Adipocyte (in vitro differentiated cells): ENCODE measurements around the gene SARDH.

ENCODE experiments used
- DNase-seq: peaks from one replicate; pipeline ENCODE4 v3.0.0-alpha.2; 2015; ENCODE audit warnings: low read depth
- H3K27me3 ChIP-seq: replicated peaks from 2 replicates; pipeline ENCODE4 v1.7.0; 2013; ENCODE audit warnings: mild to moderate bottlenecking, low read length, moderate library complexity; ENCODE audit not compliant: control insufficient read depth, insufficient read depth
- H3K36me3 ChIP-seq: 2 replicates; pipeline ENCODE4 v1.7.0; 2013; ENCODE audit warnings: low read length, mild to moderate bottlenecking, moderate library complexity; ENCODE audit not compliant: control insufficient read depth, insufficient read depth, severe bottlenecking
- H3K4me1 ChIP-seq: 2 replicates; pipeline ENCODE4 v1.7.0; 2013; ENCODE audit warnings: mild to moderate bottlenecking, low read length, moderate library complexity; ENCODE audit not compliant: control insufficient read depth, insufficient read depth
- H3K4me3 ChIP-seq: 2 replicates; pipeline ENCODE4 v1.7.0; 2013; ENCODE audit warnings: mild to moderate bottlenecking, low read length, moderate library complexity
- H3K9ac ChIP-seq: 2 replicates; pipeline ENCODE4 v1.7.0; 2013; ENCODE audit warnings: mild to moderate bottlenecking, low read length, moderate library complexity
- H3K9me3 ChIP-seq: 2 replicates; pipeline ENCODE4 v1.7.0; 2013; ENCODE audit warnings: mild to moderate bottlenecking, low read length, moderate library complexity; ENCODE audit not compliant: control insufficient read depth

Gene SARDH

GRCh38 chr9:133714606-133715294 lies 23.4 kb downstream of the SARDH start:
- Histone ChIP-seq H3K36me3 (no peaks in the 10 kb centered on the region), H3K4me1 (peaks cover 28% of the 10 kb centered on the region), H3K9me3 (no peaks in the 10 kb centered on the region), H3K27me3 (no peaks in the 10 kb centered on the region), H3K9ac (peak overlapping the region; percentile 59), H3K4me3 (peak overlapping the region; percentile 24)
- peak; percentile 25 for DNase-seq

GRCh38 chr9:133713960-133714495 lies 24.1 kb downstream of the SARDH start:
- no peaks in the 10 kb centered on the region for H3K9me3 ChIP-seq
- no peak for DNase-seq
- H3K4me1 ChIP-seq, result peaks cover 28% of the 10 kb centered on the region
- H3K36me3 ChIP-seq, result no peaks in the 10 kb centered on the region
- H3K27me3 ChIP-seq, result no peaks in the 10 kb centered on the region
- no peak overlapping the region for H3K9ac ChIP-seq
- H3K4me3 ChIP-seq, result no peak overlapping the region

GRCh38 chr9:133713150-133713959 lies 24.8 kb downstream of the SARDH start:
- Histone ChIP-seq H3K4me3 (no peak overlapping the region), H3K9ac (no peak overlapping the region), H3K4me1 (peaks cover 28% of the 10 kb centered on the region), H3K36me3 (no peaks in the 10 kb centered on the region), H3K9me3 (no peaks in the 10 kb centered on the region), H3K27me3 (no peaks in the 10 kb centered on the region)
- no peak for DNase-seq

- Histone ChIP-seq H3K4me1 (peaks cover 34% of the 10 kb centered on the region), H3K4me3 (no peak overlapping the region), H3K9me3 (no peaks in the 10 kb centered on the region), H3K27me3 (no peaks in the 10 kb centered on the region), H3K36me3 (no peaks in the 10 kb centered on the region), H3K9ac (no peak overlapping the region)
- DNase-seq, result no peak
These were observed 25.7 kb downstream of the SARDH start for GRCh38 chr9:133712221-133713100.

GRCh38 chr9:133711428-133712220 lies 26.5 kb downstream of the SARDH start:
- Histone ChIP-seq H3K4me1 (peaks cover 42% of the 10 kb centered on the region), H3K9ac (no peak overlapping the region), H3K36me3 (no peaks in the 10 kb centered on the region), H3K9me3 (no peaks in the 10 kb centered on the region), H3K27me3 (no peaks in the 10 kb centered on the region), H3K4me3 (no peak overlapping the region)
- no peak for DNase-seq

GRCh38 chr9:133710661-133711427 lies 27.3 kb downstream of the SARDH start:
- Histone ChIP-seq H3K27me3 (no peaks in the 10 kb centered on the region), H3K4me3 (no peak overlapping the region), H3K9ac (no peak overlapping the region), H3K36me3 (no peaks in the 10 kb centered on the region), H3K9me3 (no peaks in the 10 kb centered on the region), H3K4me1 (peaks cover 43% of the 10 kb centered on the region)
- no peak for DNase-seq

- no peak for DNase-seq
- H3K4me3 ChIP-seq, result no peak overlapping the region
- H3K9ac ChIP-seq, result no peak overlapping the region
These were observed 28.2 kb downstream of the SARDH start for GRCh38 chr9:133709691-133710571.

GRCh38 chr9:133709015-133709611 lies 29.0 kb downstream of the SARDH start:
- Histone ChIP-seq H3K4me3 (no peak overlapping the region), H3K9ac (no peak overlapping the region), H3K4me1 (peaks cover 33% of the 10 kb centered on the region), H3K27me3 (peaks cover 7% of the 10 kb centered on the region), H3K9me3 (no peaks in the 10 kb centered on the region), H3K36me3 (no peaks in the 10 kb centered on the region)
- DNase-seq, result no peak

More at GRCh38 chr9:133709691-133710571, 28.2 kb downstream of the SARDH start:
- no peaks in the 10 kb centered on the region for H3K27me3 ChIP-seq
- H3K36me3 ChIP-seq, result no peaks in the 10 kb centered on the region
- H3K9me3 ChIP-seq, result no peaks in the 10 kb centered on the region
- peaks cover 34% of the 10 kb centered on the region for H3K4me1 ChIP-seq
